BE2C (cell line): Measurements from ENCODE around the gene TASP1.

ENCODE experiments used
- DNase-seq: peaks from one replicate; pipeline ENCODE4 v3.0.0-alpha.2; 2020
- H3K27me3 ChIP-seq: fragments of 250-450 bp; sonication (Bioruptor Pico); 2 replicates; pipeline ENCODE4 v1.5.1; 2020; ENCODE audit warnings: mild to moderate bottlenecking
- H3K36me3 ChIP-seq: fragments of 250-450 bp; sonication (Bioruptor Pico); 2 replicates; pipeline ENCODE4 v1.5.1; 2020; ENCODE audit warnings: mild to moderate bottlenecking
- H3K4me1 ChIP-seq: fragments of 250-450 bp; sonication (Bioruptor Pico); 2 replicates; pipeline ENCODE4 v1.5.1; 2020
- H3K4me3 ChIP-seq: 2 replicates; pipeline ENCODE4 v1.5.1; 2011; ENCODE audit warnings: low read depth, low read length
- H3K9me3 ChIP-seq: fragments of 250-450 bp; sonication (Bioruptor Pico); 2 replicates; pipeline ENCODE4 v1.5.1; 2020
- CTCF ChIP-seq: IDR thresholded peaks from 2 replicates; pipeline ENCODE4 v1.5.1; 2012; ENCODE audit warnings: mild to moderate bottlenecking, low read depth, low read length

TASP1 gene

DNA sequence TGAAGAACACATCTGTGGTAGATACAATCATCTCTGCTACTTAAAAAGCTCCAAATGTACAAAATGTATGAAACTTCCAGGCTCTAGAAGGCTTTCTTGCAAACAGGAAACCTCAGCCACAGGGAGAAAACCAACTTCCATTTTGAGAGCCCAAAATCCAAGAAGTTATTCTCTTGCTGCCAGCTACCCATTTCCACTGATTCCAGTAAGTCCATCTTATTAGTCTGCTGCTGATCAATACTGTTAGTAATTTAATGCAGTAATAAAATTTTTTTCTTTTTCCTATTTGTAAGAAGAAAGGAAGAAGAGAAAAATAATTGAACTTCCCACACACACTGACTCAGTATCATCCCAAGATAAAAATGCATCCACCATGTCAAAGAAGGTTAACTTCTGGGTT lies 169.5 kb downstream of the TASP1 start:
- no peaks in the 10 kb centered on the region for H3K9me3 ChIP-seq
- H3K27me3 ChIP-seq: no peaks in the 10 kb centered on the region
- no peaks in the 10 kb centered on the region; the same call in 1 of the 2 replicates for H3K4me1 ChIP-seq
- no peak for DNase-seq
- H3K36me3 ChIP-seq: no peaks in the 10 kb centered on the region
- no peak overlapping the region for H3K4me3 ChIP-seq
- TF ChIP-seq CTCF: no peak

DNA sequence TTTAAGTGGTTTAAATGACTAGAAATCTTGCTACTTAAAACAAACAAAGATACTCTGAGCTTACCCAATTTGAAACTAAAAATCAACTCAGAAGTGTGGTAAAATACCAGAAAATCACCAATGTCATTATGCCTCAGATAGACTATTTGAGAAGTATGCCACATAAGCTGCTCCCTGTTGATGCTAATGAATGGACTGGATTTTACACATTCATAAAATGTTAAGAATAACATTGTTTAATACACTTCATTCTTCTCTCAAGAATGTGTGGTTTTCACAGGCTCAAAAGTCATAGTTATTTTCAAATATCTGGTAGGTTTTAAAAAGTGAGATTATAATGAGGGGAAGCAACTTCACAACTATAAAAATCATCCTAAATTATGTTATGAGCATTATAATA lies 170.6 kb downstream of the TASP1 start:
- peaks cover 3% of the 10 kb centered on the region; the same call in 1 of the 2 replicates for H3K4me1 ChIP-seq
- no peak for DNase-seq
- H3K4me3 ChIP-seq: no peak overlapping the region
- no peak for TF ChIP-seq CTCF
- H3K9me3 ChIP-seq: no peaks in the 10 kb centered on the region
- H3K36me3 ChIP-seq: no peaks in the 10 kb centered on the region
- no peaks in the 10 kb centered on the region for H3K27me3 ChIP-seq

GRCh38 chr20:13464702-13465101 lies 174.0 kb downstream of the TASP1 start:
- no peak for DNase-seq
- Histone ChIP-seq H3K36me3 (no peaks in the 10 kb centered on the region), H3K27me3 (no peaks in the 10 kb centered on the region), H3K4me3 (no peak overlapping the region), H3K9me3 (no peaks in the 10 kb centered on the region), H3K4me1 (peaks cover 3% of the 10 kb centered on the region; the same call in 1 of the 2 replicates)
- no peak for TF ChIP-seq CTCF

- no peak for TF ChIP-seq CTCF
- H3K4me3 ChIP-seq: no peak overlapping the region
- H3K9me3 ChIP-seq: no peaks in the 10 kb centered on the region; the same call in 1 of the 2 replicates
- H3K4me1 ChIP-seq: peaks cover 3% of the 10 kb centered on the region
- no peaks in the 10 kb centered on the region; the same call in 1 of the 2 replicates for H3K36me3 ChIP-seq
- H3K27me3 ChIP-seq: no peaks in the 10 kb centered on the region
- DNase-seq: no peak
Measured at GRCh38 chr20:13461849-13462458, 176.8 kb downstream of the TASP1 start.

DNA sequence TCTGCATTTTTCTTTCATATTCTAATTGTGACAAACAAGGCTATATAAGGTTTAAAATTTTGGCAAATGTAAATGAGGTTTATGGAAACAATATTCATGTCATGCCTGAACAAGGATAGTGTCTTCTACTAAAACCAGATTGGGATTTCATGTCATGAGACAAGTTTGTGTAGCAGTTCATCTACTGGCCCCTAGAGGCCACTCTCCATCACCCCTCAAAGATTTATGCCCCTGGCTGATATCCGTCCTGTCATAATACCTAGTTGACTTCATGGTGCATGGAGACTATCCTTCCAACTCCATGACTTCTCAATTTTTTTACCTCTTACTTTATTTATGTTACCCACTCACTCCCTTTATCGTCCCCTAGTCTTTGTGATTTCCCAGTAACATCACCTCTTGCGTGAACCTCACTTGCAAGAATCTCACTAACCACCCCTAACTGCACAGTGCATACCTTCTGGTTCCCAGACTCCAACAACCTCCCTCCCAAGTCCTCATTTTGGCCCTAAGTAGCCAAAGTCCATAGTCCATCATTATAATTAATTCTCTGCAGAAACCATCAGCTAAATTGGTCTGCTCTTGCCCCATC lies 179.8 kb downstream of the TASP1 start:
- TF ChIP-seq CTCF: peak; percentile 91
- Histone ChIP-seq H3K9me3 (no peaks in the 10 kb centered on the region; the same call in 1 of the 2 replicates), H3K4me1 (peaks cover under 1% of the 10 kb centered on the region), H3K36me3 (no peaks in the 10 kb centered on the region; the same call in 1 of the 2 replicates), H3K27me3 (no peaks in the 10 kb centered on the region), H3K4me3 (no peak overlapping the region)
- DNase-seq: peak; percentile 34

- Histone ChIP-seq H3K36me3 (no peaks in the 10 kb centered on the region; the same call in 1 of the 2 replicates), H3K9me3 (no peaks in the 10 kb centered on the region; the same call in 1 of the 2 replicates), H3K4me1 (no peaks in the 10 kb centered on the region; the same call in 1 of the 2 replicates), H3K27me3 (no peaks in the 10 kb centered on the region), H3K4me3 (no peak overlapping the region)
- no peak for DNase-seq
- no peak for TF ChIP-seq CTCF
Measured at GRCh38 chr20:13457487-13457886, 181.2 kb downstream of the TASP1 start.
